Smooth muscle cell (in vitro differentiated cells): ENCODE data around the gene KLHL22. TPM values are rescaled to one million over a fixed set of nuclear protein-coding genes. Genes with fewer than 3 reads are reported as not detected.

Experiments
- DNase-seq: peaks from one replicate; lab custom pipeline; 2025; ENCODE audit not compliant: unreplicated experiment; lab: John Stamatoyannopoulos, UW
- H2AFZ ChIP-seq: fragments of 200-600 bp; sonication (generic); 2 replicates; pipeline ENCODE4 v1.6.0; 2016; ENCODE audit warnings: antibody characterized with exemption, low read depth, mild to moderate bottlenecking
- H3F3A ChIP-seq: fragments of 200-600 bp; sonication (generic); 2 replicates; pipeline ENCODE4 v1.6.0; 2017; ENCODE audit warnings: antibody characterized with exemption, low read depth
- H3K27ac ChIP-seq: fragments of 200-600 bp; sonication (generic); 2 replicates; pipeline ENCODE4 v1.5.1; 2016; ENCODE audit warnings: low read depth, mild to moderate bottlenecking
- H3K27me3 ChIP-seq: fragments of 200-600 bp; sonication (generic); 2 replicates; pipeline ENCODE4 v1.6.1; 2016; ENCODE audit warnings: low read depth, mild to moderate bottlenecking
- H3K36me3 ChIP-seq: fragments of 200-600 bp; sonication (generic); 2 replicates; pipeline ENCODE4 v1.5.1; 2016; ENCODE audit warnings: low read depth
- H3K4me1 ChIP-seq: fragments of 200-600 bp; sonication (generic); 2 replicates; pipeline ENCODE4 v1.5.1; 2016; ENCODE audit warnings: low read depth
- H3K4me2 ChIP-seq: fragments of 200-600 bp; sonication (generic); 2 replicates; pipeline ENCODE4 v1.6.0; 2016; ENCODE audit warnings: mild to moderate bottlenecking
- H3K4me3 ChIP-seq: fragments of 200-600 bp; sonication (generic); 2 replicates; pipeline ENCODE4 v1.5.1; 2016; ENCODE audit warnings: mild to moderate bottlenecking
- H3K79me2 ChIP-seq: fragments of 200-600 bp; sonication (generic); 2 replicates; pipeline ENCODE4 v1.6.0; 2016; ENCODE audit warnings: low read depth, mild to moderate bottlenecking
- H3K9ac ChIP-seq: fragments of 200-600 bp; sonication (generic); 2 replicates; pipeline ENCODE4 v1.6.0; 2016; ENCODE audit warnings: low read depth
- H3K9me3 ChIP-seq: fragments of 200-600 bp; sonication (generic); replicated peaks from 2 replicates; pipeline ENCODE4 v1.5.1; 2016; ENCODE audit warnings: low read depth
- H4K20me1 ChIP-seq: fragments of 200-600 bp; sonication (generic); 2 replicates; pipeline ENCODE4 v1.6.0; 2016; ENCODE audit warnings: low read depth
- WGBS: methylation state at CpG from one replicate; pipeline ENCODE4 v1.1.7; 2016; ENCODE audit warnings: low lambda C conversion rate; 5-methylcytosine and 5-hydroxymethylcytosine counted together
- polyA plus RNA-seq: library from polyadenylated mRNA; unstranded; fragments of >200 nt; fragmentation: Nextera tagmentation; extraction: Ambion mirVana; gene quantifications from 2 replicates; pipeline ENCODE4 v1.2.1, GENCODE V29; 2016
- total RNA-seq: library from RNA; depleted of rRNA; stranded (reverse); fragments of >200 nt; gene quantifications from 2 replicates; pipeline ENCODE4 v1.2.3, GENCODE V29; 2014
- TF ChIP-seq, protein P1 (sequence below): fragments of 200-600 bp; sonication (generic); IDR thresholded peaks from 2 replicates; pipeline ENCODE4 v1.5.1; 2017; ENCODE audit warnings: borderline replicate concordance, mild to moderate bottlenecking, antibody characterized with exemption; ENCODE audit not compliant: insufficient read depth, poor library complexity, severe bottlenecking

The KLHL22 gene
- total and polyA plus RNA-seq, 2 experiments from 2014 or later: 17.1 to 27.3 TPM

DNA sequence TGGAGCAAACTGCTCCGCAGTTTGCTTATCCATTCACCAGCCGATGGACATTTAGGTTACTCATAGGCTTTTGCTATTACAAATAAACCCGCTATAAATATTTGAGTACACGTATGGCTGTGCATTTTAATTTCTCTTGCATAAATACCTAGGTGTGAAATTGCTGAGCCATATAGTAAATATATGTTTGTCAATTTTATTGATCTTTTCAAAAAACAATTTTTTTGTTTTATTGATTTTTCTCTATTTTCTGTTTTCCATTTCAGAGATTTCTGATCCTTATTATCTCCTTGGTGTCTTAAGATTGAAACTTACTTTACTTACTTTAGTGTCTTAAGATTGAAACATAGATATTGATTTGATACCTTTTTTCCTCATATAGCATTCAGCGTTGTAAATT lies 97.2 kb downstream of the KLHL22 start:
- WGBS: 98% methylated on average over 5 of the region's 5 CpGs
- H3K4me1 ChIP-seq: peaks cover 16% of the 10 kb centered on the region
- peaks cover 46% of the 10 kb centered on the region for H4K20me1 ChIP-seq

DNA sequence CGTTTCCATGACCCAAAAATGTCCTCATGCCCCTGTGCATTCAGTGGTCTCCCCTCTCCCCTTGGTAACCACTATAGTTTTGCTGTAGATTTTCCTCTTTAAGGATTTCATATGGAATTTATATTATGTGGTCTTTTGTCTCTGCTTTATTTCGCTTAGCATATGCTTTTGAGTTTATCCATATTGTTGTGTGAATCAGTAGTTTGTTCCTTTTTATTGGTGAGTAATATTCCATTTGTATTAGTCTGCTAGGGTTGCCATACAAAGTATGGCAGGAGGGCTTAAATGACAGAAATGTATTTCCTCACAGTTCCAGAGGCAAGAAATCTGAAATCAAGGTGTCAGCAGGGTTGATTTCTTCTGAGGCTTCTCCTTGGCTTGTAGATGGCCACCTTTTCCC lies 98.1 kb downstream of the KLHL22 start:
- Histone ChIP-seq H4K20me1 (peaks cover 46% of the 10 kb centered on the region), H3F3A (peaks cover 4% of the 10 kb centered on the region), H3K79me2 (peaks cover 46% of the 10 kb centered on the region), H3K4me3 (no peak overlapping the region), H3K4me2 (no peak overlapping the region), H3K27me3 (no peaks in the 10 kb centered on the region), H3K4me1 (peaks cover 17% of the 10 kb centered on the region), H3K9ac (no peak overlapping the region), H2AFZ (no peak overlapping the region), H3K9me3 (no peaks in the 10 kb centered on the region), H3K36me3 (no peaks in the 10 kb centered on the region), H3K27ac (no peak overlapping the region)
- TF ChIP-seq, protein P1, sequence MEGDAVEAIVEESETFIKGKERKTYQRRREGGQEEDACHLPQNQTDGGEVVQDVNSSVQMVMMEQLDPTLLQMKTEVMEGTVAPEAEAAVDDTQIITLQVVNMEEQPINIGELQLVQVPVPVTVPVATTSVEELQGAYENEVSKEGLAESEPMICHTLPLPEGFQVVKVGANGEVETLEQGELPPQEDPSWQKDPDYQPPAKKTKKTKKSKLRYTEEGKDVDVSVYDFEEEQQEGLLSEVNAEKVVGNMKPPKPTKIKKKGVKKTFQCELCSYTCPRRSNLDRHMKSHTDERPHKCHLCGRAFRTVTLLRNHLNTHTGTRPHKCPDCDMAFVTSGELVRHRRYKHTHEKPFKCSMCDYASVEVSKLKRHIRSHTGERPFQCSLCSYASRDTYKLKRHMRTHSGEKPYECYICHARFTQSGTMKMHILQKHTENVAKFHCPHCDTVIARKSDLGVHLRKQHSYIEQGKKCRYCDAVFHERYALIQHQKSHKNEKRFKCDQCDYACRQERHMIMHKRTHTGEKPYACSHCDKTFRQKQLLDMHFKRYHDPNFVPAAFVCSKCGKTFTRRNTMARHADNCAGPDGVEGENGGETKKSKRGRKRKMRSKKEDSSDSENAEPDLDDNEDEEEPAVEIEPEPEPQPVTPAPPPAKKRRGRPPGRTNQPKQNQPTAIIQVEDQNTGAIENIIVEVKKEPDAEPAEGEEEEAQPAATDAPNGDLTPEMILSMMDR: no peak
- 95% methylated on average over 2 of the region's 2 CpGs for WGBS
- no peak for DNase-seq

More for the DNA sequence above, 97.2 kb downstream of the KLHL22 start:
- TF ChIP-seq, protein P1: no peak
- H3K4me2 ChIP-seq: no peak overlapping the region
- H3K4me3 ChIP-seq: no peak overlapping the region
- no peaks in the 10 kb centered on the region for H3K9me3 ChIP-seq
- H3K27ac ChIP-seq: no peak overlapping the region
- no peaks in the 10 kb centered on the region for H3K27me3 ChIP-seq
- peaks cover 4% of the 10 kb centered on the region for H3F3A ChIP-seq
- no peak overlapping the region for H3K9ac ChIP-seq
- no peak overlapping the region for H2AFZ ChIP-seq
- peaks cover 46% of the 10 kb centered on the region for H3K79me2 ChIP-seq
- no peak for DNase-seq
- H3K36me3 ChIP-seq: no peaks in the 10 kb centered on the region

DNA sequence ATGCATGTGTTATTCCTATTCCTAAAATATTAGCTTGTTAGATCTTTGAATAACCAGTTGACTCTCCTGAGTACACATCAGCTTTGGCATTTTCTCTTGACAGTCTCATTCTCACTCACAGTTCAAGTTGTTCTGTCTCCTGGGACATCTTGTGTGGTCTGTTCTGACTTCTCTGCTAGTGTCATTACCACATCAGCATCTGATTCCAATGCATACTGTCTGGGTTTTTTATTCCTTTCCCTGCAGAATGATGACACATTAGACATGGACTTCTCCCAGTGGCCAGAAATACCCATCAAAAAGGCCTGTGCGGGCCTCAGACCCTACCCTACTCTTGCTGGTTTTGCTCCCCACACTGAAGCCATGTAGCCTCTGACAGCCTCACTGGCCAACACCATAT lies 99.0 kb downstream of the KLHL22 start:
- H3K4me2 ChIP-seq: peak overlapping the region; percentile 8
- peaks cover 46% of the 10 kb centered on the region for H3K79me2 ChIP-seq
- no peak overlapping the region for H3K9ac ChIP-seq
- H2AFZ ChIP-seq: no peak overlapping the region
- H3K36me3 ChIP-seq: no peaks in the 10 kb centered on the region
- H3K4me1 ChIP-seq: peaks cover 17% of the 10 kb centered on the region
- no peaks in the 10 kb centered on the region for H3K27me3 ChIP-seq
- TF ChIP-seq, protein P1: no peak
- H3F3A ChIP-seq: peaks cover 4% of the 10 kb centered on the region
- H3K27ac ChIP-seq: no peak overlapping the region
- H4K20me1 ChIP-seq: peaks cover 46% of the 10 kb centered on the region
- no peak overlapping the region for H3K4me3 ChIP-seq
- H3K9me3 ChIP-seq: no peaks in the 10 kb centered on the region
- WGBS: 78% methylated on average over 1 of the region's 1 CpG
- DNase-seq: no peak

DNA sequence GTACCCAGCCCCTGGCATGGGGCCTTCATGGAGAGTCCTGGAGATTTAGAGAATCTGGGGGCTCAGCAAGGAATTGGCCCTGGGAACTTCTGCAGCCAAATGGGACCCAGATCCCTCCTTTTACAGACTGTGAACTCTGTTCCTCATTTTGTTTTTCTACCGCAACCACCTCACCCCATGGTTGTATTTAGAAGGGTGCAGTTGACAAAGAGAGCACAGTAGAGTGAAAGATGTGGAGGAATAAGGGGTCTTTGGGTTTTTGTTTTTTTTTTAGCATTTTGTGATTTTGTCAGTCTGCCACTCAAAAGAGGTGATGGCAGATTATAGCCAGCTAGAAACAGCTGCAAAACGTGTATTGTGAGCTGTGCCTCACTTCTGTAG lies 99.7 kb downstream of the KLHL22 start:
- Histone ChIP-seq H3K27me3 (no peaks in the 10 kb centered on the region), H3K4me1 (peaks cover 17% of the 10 kb centered on the region), H3F3A (peaks cover 4% of the 10 kb centered on the region), H3K36me3 (no peaks in the 10 kb centered on the region), H3K9me3 (no peaks in the 10 kb centered on the region), H2AFZ (no peak overlapping the region), H3K9ac (no peak overlapping the region), H4K20me1 (peaks cover 41% of the 10 kb centered on the region), H3K4me3 (no peak overlapping the region), H3K79me2 (peaks cover 46% of the 10 kb centered on the region), H3K4me2 (peak overlapping the region; percentile 93), H3K27ac (no peak overlapping the region)
- no peak for DNase-seq
- TF ChIP-seq, protein P1: no peak
- 63% methylated on average over 2 of the region's 2 CpGs for WGBS
